COLO668 (cell line): ENCODE data around the gene DMRTC2.

Experiments
- DNase-seq: peaks from one replicate; lab custom pipeline; 2025; ENCODE audit not compliant: unreplicated experiment; lab: John Stamatoyannopoulos, UW

Gene DMRTC2

GRCh38 chr19:41845051-41845590 is 279 bp downstream of the DMRTC2 start:
- DNase-seq, result no peak

DNA sequence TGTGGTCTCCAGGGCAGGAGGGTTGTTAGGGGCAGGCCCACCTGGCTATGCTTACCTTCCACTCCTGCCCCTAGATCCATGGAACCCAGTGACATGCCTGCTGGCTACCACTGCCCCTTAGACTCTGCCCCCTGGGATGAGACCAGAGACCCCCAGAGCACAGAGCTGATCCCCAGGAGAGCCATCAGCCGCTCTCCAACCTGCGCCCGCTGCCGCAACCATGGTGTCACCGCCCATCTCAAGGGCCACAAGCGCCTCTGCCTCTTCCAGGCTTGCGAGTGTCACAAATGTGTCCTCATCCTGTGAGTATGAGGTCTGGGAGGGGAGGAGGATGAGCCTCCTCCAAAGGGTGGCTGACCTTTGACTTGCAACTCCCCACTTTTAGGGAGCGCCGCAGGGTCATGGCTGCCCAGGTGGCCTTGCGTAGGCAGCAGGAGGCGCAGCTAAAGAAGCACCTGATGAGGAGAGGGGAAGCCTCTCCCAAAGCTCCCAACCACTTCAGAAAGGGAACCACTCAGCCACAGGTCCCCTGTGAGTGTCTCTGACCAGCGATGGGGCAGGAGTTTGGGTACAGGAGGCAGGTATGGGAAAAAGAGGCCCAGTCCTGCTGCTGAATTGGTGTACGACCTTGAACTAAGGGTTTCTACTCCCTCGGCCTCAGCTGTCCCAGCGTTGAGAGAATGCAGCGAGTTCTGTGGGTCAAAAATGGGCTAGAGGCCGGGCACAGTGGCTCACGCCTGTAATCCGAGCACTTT is 2.7 kb downstream of the DMRTC2 start:
- DNase-seq, result no peak

GRCh38 chr19:41848666-41849065 is 3.8 kb downstream of the DMRTC2 start:
- no peak for DNase-seq

- no peak for DNase-seq
Measured at GRCh38 chr19:41849067-41849466, 4.2 kb downstream of the DMRTC2 start.

DNA sequence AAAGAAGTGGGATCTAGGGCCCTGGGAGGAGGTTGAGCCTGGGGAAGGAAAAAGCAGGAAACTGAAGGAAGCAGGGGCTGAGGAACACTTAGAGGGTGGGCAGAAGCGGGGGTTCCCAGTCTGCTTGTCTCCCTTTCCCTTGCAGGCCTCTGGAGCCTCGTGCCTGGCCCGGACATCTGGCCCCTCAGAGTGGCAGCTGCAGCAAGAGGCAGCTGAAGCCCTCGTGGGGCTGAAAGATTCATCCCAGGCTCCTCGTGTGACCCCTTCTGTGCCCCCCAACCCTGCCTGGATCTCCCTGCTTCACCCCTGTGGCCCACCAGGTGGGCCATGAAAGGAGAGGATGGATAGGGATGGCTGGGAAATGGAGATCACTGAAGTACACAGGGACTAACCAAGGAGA is 5.5 kb downstream of the DMRTC2 start:
- DNase-seq, result no peak

- DNase-seq, result no peak
Measured at GRCh38 chr19:41851456-41851855, 6.6 kb downstream of the DMRTC2 start.

DNA sequence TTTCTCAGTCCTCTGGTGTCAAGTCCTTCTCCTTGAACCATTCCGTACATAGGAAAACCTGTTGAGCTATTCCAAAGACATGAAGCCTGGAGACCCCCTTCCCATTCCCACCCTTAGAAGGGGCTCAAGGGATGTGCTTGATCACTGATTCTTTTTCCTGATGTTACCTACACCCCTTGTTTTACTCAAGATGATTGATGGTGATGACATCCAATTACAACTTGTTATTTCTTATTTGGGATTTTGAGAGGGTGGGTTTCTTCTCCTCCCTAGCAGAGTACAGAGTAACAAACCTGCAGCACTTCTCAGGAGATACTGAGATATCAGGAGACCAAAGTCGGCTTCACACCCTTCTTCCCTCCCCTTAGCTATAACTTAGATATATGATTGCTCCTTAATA is 8.5 kb downstream of the DMRTC2 start:
- DNase-seq, result no peak

DNA sequence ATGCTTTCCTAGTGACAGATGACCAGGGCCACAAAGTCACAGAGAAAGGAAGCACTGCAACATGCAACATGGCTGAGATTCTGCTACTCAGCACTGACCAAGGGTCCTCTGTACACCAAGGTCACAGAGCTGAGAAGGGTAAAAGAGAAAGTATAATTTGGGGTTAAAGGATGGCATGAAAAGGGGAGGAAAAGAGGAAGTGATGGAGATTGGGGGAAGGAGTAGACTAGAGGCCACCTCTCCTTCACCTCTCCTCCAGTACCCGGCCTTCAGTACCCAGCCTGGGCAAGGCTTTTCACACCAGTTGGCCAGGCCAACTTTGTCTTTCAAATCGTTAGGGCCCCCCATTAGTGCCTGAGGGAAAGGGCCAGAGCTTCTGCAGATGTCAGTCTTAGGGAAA is 8.9 kb downstream of the DMRTC2 start:
- no peak for DNase-seq

GRCh38 chr19:41859213-41859617 is 14.4 kb downstream of the DMRTC2 start:
- DNase-seq, result no peak

DNA sequence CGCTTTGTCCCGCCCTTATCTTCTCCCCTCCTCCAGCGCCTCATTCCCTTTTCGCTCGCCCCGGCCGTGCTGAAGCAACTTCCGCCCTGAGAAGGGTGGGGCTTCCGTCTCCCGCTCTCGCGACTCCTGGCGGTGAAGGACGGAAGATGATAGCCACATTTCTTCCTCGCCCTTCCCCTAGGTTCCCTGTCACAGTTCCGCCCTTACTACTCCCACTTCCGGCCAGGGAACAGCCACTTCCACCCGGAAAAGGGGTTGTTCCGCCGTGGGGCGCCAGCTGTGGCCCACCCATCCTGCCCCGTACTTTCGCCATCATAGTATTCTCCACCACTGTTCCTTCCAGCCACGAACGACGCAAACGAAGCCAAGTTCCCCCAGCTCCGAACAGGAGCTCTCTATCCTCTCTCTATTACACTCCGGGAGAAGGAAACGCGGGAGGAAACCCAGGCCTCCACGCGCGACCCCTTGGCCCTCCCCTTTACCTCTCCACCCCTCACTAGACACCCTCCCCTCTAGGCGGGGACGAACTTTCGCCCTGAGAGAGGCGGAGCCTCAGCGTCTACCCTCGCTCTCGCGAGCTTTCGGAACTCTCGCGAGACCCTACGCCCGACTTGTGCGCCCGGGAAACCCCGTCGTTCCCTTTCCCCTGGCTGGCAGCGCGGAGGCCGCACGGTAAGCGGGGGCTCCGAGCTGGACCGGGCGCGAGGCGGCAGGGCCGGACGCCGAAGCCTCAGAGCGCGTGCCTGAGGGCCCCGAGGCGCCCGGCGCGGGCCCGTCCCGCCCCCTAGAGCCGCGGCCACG is 15.0 kb downstream of the DMRTC2 start, which contains the start of gene RPS19:
Gene RPS19 (plus strand): TSS at position 638 of the 801 bp plus-strand sequence. CDS start 520 bp downstream, outside the sequence.
- DNase-seq, result peak; percentile 97

GRCh38 chr19:41860419-41861115 is 15.7 kb downstream of the DMRTC2 start:
- peak; percentile 12 for DNase-seq

DNA sequence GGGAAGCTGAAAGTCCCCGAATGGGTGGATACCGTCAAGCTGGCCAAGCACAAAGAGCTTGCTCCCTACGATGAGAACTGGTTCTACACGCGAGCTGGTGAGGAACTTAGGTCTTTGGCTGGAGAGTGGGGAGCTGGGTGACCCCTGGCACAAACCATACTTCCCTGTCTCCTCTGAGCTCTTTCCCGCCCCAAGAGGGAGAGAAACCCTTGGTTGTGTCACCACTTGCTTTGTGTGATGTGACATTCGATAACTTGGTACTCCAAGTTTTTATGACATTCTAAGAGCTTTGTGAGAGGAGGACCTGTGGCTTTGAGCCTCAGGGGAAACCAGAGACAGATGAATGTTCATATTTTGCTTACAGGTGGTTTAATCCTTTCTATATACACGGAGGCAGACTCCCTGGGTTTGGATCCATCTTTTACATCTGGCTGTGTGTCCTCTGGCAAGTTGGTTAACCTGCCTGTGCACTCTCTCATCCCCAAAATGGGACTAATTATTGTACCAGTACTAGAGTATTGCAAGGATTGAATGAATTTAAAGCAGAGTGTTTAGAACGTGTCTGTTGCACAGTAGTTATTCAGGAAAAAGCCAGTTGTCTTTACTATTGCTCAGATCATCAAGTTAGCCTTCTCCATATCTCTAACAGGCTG is 16.4 kb downstream of the DMRTC2 start:
- no peak for DNase-seq

GRCh38 chr19:41861846-41862245 is 17.0 kb downstream of the DMRTC2 start:
- DNase-seq, result no peak

GRCh38 chr19:41862445-41862986 is 17.7 kb downstream of the DMRTC2 start:
- no peak for DNase-seq

DNA sequence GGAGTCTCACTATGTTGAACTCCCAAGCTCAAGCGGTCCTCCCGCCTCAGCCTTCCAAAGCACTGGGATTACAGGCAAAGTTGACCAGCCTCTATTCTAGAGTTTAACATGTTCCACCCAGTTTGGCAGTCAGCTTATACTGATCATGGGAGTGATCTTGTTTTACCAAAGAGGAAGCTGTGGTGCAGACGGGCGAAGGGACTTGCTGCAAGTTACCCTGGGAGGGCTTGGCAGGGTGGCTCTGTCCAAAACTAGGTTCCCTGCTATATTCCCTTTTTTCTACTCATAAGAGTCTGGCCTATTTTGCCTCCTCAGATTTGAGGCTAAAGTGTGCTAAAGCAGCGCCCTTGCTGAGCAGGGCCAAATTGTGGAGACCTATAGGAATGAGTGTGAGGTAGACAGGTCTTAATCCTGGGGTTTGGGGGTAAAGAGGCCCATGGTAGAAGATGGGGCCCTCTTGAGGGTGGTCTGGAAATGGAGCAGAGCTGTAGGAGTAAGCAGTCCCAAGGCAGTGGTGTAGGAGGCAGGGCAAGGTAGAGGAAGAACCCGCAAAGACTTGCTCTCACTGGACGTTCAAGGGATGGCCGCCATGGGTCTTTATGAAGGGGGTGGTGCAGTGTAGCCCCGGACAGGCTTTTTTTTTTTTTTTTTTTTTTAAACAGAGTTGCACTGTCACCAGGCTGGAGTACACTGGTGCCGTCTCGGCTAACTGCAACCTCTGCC is 18.5 kb downstream of the DMRTC2 start:
- no peak for DNase-seq

- no peak for DNase-seq
Measured at GRCh38 chr19:41864374-41864773, 19.5 kb downstream of the DMRTC2 start.

GRCh38 chr19:41866284-41866683 is 21.4 kb downstream of the DMRTC2 start:
- peak; percentile 38 for DNase-seq

DNA sequence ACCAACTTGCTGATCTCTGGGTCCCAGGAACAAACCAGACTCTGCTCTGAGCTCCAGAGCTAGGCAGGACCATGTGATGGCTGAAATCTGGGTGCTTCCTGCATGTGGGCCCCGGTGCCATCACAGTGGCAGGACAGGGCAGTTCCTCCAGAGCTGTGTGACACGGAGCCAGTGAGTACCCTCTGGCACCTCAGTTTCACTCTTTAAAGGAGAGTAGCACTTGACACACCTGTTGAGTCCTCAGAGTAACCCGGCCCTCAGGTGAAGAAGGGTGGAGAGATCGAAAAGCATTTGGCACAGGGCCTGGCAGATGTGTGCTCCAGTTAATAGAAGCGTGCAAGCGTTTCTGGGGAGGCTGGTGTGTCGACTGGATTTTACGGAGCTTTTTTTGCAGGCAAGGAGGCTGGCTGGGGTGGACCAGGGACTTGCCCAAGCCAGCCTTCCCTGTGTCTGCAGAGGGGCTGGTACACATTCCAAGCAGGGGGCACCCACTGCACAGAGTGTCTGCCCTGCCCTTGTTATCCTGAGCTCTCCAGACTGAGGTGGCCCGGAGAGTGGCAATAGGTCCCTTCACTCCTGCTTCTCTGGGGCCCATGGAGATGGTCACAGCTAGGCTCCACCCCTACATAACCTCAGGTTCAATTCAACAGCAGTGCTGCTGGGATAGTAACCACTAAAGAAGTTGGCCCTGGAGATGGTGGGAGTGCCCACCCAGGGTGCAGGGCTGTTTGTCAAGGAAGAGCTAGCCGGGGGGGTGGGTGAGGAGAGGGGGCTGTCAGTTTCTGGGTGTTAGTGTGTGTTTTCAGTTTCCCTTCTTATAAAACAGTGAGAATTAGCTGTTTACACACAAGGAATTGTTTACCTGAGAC is 23.5 kb downstream of the DMRTC2 start:
- DNase-seq, result no peak

DNA sequence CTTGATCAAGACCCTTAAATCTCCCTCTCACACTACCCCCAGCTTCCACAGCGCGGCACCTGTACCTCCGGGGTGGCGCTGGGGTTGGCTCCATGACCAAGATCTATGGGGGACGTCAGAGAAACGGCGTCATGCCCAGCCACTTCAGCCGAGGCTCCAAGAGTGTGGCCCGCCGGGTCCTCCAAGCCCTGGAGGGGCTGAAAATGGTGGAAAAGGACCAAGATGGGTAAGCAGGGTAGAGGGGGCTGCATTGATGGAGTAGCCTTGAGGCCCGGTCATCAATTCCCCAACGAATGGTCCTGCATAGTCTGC is 24.1 kb downstream of the DMRTC2 start:
- DNase-seq, result no peak
